GM10266 (cell line): ENCODE results near the gene EVX1.

Experiments
- DNase-seq: peaks from one replicate; pipeline ENCODE4 v3.0.0; 2012; ENCODE audit errors: extremely low spot score
- TF ChIP-seq, protein P1 (sequence below): IDR thresholded peaks from 2 replicates; pipeline ENCODE4 v1.5.1; 2012; ENCODE audit warnings: mild to moderate bottlenecking, low read depth; ENCODE audit not compliant: control insufficient read depth, insufficient read depth; ENCODE audit errors: missing control alignments

Gene EVX1

DNA sequence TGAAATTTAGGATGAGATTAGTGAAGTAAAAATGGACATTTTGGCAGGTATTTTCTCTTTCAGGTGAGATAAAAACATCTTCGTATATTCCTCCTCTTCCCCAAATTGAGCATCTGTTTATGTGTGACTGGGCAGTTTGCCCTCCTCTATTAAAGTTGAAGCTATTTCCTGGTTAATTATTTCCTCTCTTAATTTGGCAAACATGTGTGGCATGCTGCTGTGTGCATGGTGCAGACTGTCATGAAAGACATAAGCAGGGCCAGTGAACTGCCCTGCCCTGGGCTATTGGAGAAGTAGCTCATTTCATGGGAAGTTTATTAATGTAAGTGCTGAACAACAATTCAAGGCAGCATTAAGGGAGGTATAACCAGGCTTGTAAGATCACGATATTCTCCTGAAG lies 52.6 kb downstream of the EVX1 start:
- no peak for DNase-seq
- TF ChIP-seq, protein P1, sequence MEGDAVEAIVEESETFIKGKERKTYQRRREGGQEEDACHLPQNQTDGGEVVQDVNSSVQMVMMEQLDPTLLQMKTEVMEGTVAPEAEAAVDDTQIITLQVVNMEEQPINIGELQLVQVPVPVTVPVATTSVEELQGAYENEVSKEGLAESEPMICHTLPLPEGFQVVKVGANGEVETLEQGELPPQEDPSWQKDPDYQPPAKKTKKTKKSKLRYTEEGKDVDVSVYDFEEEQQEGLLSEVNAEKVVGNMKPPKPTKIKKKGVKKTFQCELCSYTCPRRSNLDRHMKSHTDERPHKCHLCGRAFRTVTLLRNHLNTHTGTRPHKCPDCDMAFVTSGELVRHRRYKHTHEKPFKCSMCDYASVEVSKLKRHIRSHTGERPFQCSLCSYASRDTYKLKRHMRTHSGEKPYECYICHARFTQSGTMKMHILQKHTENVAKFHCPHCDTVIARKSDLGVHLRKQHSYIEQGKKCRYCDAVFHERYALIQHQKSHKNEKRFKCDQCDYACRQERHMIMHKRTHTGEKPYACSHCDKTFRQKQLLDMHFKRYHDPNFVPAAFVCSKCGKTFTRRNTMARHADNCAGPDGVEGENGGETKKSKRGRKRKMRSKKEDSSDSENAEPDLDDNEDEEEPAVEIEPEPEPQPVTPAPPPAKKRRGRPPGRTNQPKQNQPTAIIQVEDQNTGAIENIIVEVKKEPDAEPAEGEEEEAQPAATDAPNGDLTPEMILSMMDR, result no peak

DNA sequence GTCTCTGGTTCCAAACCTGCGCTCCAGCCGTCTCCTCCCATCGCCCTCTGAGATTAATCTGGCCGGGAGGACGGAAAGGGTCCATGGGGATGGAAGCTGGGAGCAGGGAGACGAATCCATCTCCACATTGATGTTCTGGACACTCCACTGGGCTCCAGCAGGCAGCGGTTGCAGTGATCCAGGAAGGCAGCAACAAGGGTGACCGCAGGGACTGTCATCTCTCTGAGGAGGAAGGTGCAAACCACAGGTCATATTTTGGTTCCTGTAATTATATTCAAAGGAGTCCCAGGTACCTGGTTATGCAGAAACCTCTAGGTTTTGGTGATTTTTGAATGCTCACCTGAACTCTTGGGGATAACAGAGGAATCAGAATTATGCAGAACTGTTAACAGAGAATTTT lies 54.8 kb downstream of the EVX1 start:
- TF ChIP-seq, protein P1, result no peak

More for the DNA sequence above, 54.8 kb downstream of the EVX1 start:
- DNase-seq, result no peak
